HFF-Myc (cell line): Measurements from ENCODE around the gene U2AF2.

ENCODE experiments used
- DNase-seq: peaks from one replicate; pipeline ENCODE4 v3.0.0-alpha.2; 2011; ENCODE audit warnings: low read depth; ENCODE audit errors: extremely low read depth
- H3K4me3 ChIP-seq: replicated peaks from 2 replicates; pipeline ENCODE4 v1.5.1; 2011; ENCODE audit warnings: low read depth, mild to moderate bottlenecking, control low read depth, low read length
- CTCF ChIP-seq: IDR thresholded peaks from 2 replicates; pipeline ENCODE4 v1.5.1; 2012; ENCODE audit warnings: mild to moderate bottlenecking, low read depth, low read length, control low read depth; ENCODE audit errors: missing control alignments

The U2AF2 gene

GRCh38 chr19:55670280-55671053, 15.6 kb downstream of the U2AF2 start:
- no peak for TF ChIP-seq CTCF
- DNase-seq, result no peak
- H3K4me3 ChIP-seq, result no peak overlapping the region

GRCh38 chr19:55671054-55671378, 16.2 kb downstream of the U2AF2 start:
- TF ChIP-seq CTCF, result no peak
- DNase-seq, result no peak
- no peak overlapping the region for H3K4me3 ChIP-seq

- no peak overlapping the region for H3K4me3 ChIP-seq
- no peak for DNase-seq
- TF ChIP-seq CTCF, result no peak
These were observed 17.6 kb downstream of the U2AF2 start for GRCh38 chr19:55672418-55672817.

GRCh38 chr19:55673465-55673864, 18.6 kb downstream of the U2AF2 start:
- no peak for DNase-seq
- no peak overlapping the region for H3K4me3 ChIP-seq
- TF ChIP-seq CTCF, result no peak

GRCh38 chr19:55673889-55674288, 19.1 kb downstream of the U2AF2 start:
- no peak for DNase-seq
- H3K4me3 ChIP-seq, result no peak overlapping the region
- TF ChIP-seq CTCF, result no peak

- H3K4me3 ChIP-seq, result peak overlapping the region; percentile 77
- no peak for DNase-seq
- no peak for TF ChIP-seq CTCF
These were observed 19.6 kb downstream of the U2AF2 start for GRCh38 chr19:55674459-55674840.
